GM12878 (cell line): ENCODE results near the gene FANCE. TPM values are rescaled to one million over a fixed set of nuclear protein-coding genes. Genes with fewer than 3 reads are reported as not detected.

Source experiments
- ATAC-seq: fragments of 200-7000 bp; cut with Tn5 transposase; 3 replicates; pipeline ENCODE4 v1.9.1; 2020; ENCODE audit warnings: mild to moderate bottlenecking, moderate library complexity
- BruUV-seq: library from RNA; stranded (reverse); fragments of 400-500 nt; replicated peaks from 2 replicates; lab custom pipeline; 2021; lab: Mats Ljungman, UMichigan
- CTCF ChIA-PET: fragments of 300-600 bp; sonication (Branson Sonifier 250); formaldehyde crosslinking; extraction: SDS; loops from one replicate; lab custom pipeline; 2021; ENCODE audit warnings: inconsistent platforms; lab: Yijun Ruan, JAX
- POLR2A ChIA-PET: fragments of 350-600 bp; formaldehyde crosslinking; extraction: SDS; loops from one replicate; lab custom pipeline; 2021; ENCODE audit warnings: inconsistent platforms; lab: Charles Lee
- RAD21 ChIA-PET: fragments of 300-600 bp; sonication (Branson Sonifier 250); formaldehyde crosslinking; loops from one replicate; lab custom pipeline; 2023; ENCODE audit warnings: antibody characterized with exemption; ENCODE audit not compliant: unreplicated experiment; lab: Charles Lee
- SMC1A ChIA-PET: fragments of 300-600 bp; sonication (Branson Sonifier 250); formaldehyde crosslinking; loops from one replicate; lab custom pipeline; 2023; ENCODE audit not compliant: unreplicated experiment, uncharacterized antibody; lab: Charles Lee
- DNase-seq: peaks from one replicate; pipeline ENCODE4 v3.0.0-alpha.2; 2011; ENCODE audit warnings: low read depth, low spot score
- FAIRE-seq: peaks from 3 replicates; lab custom pipeline; 2011; peaks lifted over from hg19 to GRCh38; lab: Jason Lieb, UNC
- H2AFZ ChIP-seq: 2 replicates; pipeline ENCODE4 v1.6.0; 2011; ENCODE audit warnings: low read depth, low read length, control low read depth; ENCODE audit not compliant: control insufficient read depth
- H3K27ac ChIP-seq: 2 replicates; pipeline ENCODE4 v1.5.1; 2011; ENCODE audit warnings: control low read depth; ENCODE audit not compliant: control insufficient read depth, insufficient read depth
- H3K27me3 ChIP-seq, 2 experiments: replicated peaks in 1 of 2; 2 replicates each; pipeline versions ENCODE4 v1.6.0 to v1.6.1; 2011; ENCODE audit warnings: low read length in 1 of 2; ENCODE audit not compliant: control insufficient read depth in 2 of 2, insufficient read depth in 2 of 2
- H3K36me3 ChIP-seq, 2 experiments: 2 replicates each; pipeline ENCODE4 v1.5.1; 2011; ENCODE audit warnings: low read length in 1 of 2; ENCODE audit not compliant: control insufficient read depth in 2 of 2, insufficient read depth in 2 of 2
- H3K4me1 ChIP-seq: 2 replicates; pipeline ENCODE4 v1.6.1; 2011; ENCODE audit warnings: mild to moderate bottlenecking, low read length, moderate library complexity, mixed read lengths; ENCODE audit not compliant: control insufficient read depth, insufficient read depth
- H3K4me2 ChIP-seq: 2 replicates; pipeline ENCODE4 v1.6.0; 2011; ENCODE audit warnings: control low read depth; ENCODE audit not compliant: control insufficient read depth, insufficient read depth
- H3K4me3 ChIP-seq: fragments of 200-600 bp; sonication (generic); 2 replicates; pipeline ENCODE4 v1.5.1; 2016
- H3K79me2 ChIP-seq: 2 replicates; pipeline ENCODE4 v1.6.0; 2011; ENCODE audit warnings: low read length; ENCODE audit not compliant: control insufficient read depth, insufficient read depth
- H3K9ac ChIP-seq: 2 replicates; pipeline ENCODE4 v1.8.0; 2011; ENCODE audit warnings: low read length, control low read depth, mixed read lengths; ENCODE audit not compliant: control insufficient read depth, insufficient read depth
- H3K9me3 ChIP-seq: replicated peaks from 3 replicates; pipeline ENCODE4 v1.5.1; 2011; ENCODE audit warnings: mild to moderate bottlenecking, low read length; ENCODE audit not compliant: control insufficient read depth, insufficient read depth
- H4K20me1 ChIP-seq: 2 replicates; pipeline ENCODE4 v1.6.0; 2011; ENCODE audit not compliant: control insufficient read depth, insufficient read depth
- IKZF2 ChIP-seq, 2 experiments: fragments of 450-650 bp; IDR thresholded peaks; 2 replicates each; pipeline ENCODE4 v1.6.1; 2017; ENCODE audit warnings: mild to moderate bottlenecking in 2 of 2, moderate library complexity in 2 of 2
- KAT2A ChIP-seq: conservative IDR thresholded peaks from 2 replicates; pipeline ENCODE4 v1.6.1; 2011; ENCODE audit warnings: low read depth, low read length; ENCODE audit not compliant: control insufficient read depth
- NFYB ChIP-seq: IDR thresholded peaks from 2 replicates; pipeline ENCODE4 v1.6.1; 2011; ENCODE audit warnings: low read depth, mild to moderate bottlenecking, low read length, improper control_type of control experiment, moderate library complexity; ENCODE audit not compliant: insufficient read depth
- PML ChIP-seq: IDR thresholded peaks from 2 replicates; pipeline ENCODE4 v1.6.1; 2012; ENCODE audit warnings: low read length, inconsistent platforms
- POLR2AphosphoS2 ChIP-seq: IDR thresholded peaks from 2 replicates; pipeline ENCODE4 v1.6.1; 2011; ENCODE audit warnings: low read depth, mild to moderate bottlenecking, low read length, improper control_type of control experiment, moderate library complexity
- RFX5 ChIP-seq: IDR thresholded peaks from 2 replicates; pipeline ENCODE4 v1.6.1; 2011; ENCODE audit warnings: low read depth, low read length, improper control_type of control experiment
- STAT1 ChIP-seq: fragments of 450-650 bp; conservative IDR thresholded peaks from 2 replicates; pipeline ENCODE4 v1.6.1; 2014; ENCODE audit warnings: antibody characterized with exemption, mild to moderate bottlenecking
- STAT3 ChIP-seq: IDR thresholded peaks from 2 replicates; pipeline ENCODE4 v1.6.1; 2011; ENCODE audit warnings: low read depth, low read length, improper control_type of control experiment
- ZNF384 ChIP-seq: IDR thresholded peaks from 2 replicates; pipeline ENCODE4 v1.6.1; 2012; ENCODE audit warnings: low read depth, mild to moderate bottlenecking, low read length, improper control_type of control experiment, borderline replicate concordance
- WGBS: methylation state at CpG from one replicate; pipeline ENCODE4 v1.1.6; 2016; ENCODE audit warnings: low lambda C conversion rate; ENCODE audit not compliant: insufficient replicate concordance, insufficient coverage; ENCODE audit errors: missing lambda C conversion rate; 5-methylcytosine and 5-hydroxymethylcytosine counted together
- in situ Hi-C: fragments of 300-500 bp; cut with MboI; formaldehyde crosslinking; loops from 9 replicates; pipeline ENCODE4 v1.14.3; 2018; ENCODE audit warnings: mixed read lengths
- intact Hi-C: fragments of 100-400 bp; cut with micrococcal nuclease; formaldehyde crosslinking; loops from one replicate; pipeline ENCODE4 v1.14.2; 2022; ENCODE audit not compliant: unreplicated experiment
- polyA plus RNA-seq, 11 experiments: library from polyadenylated mRNA; depleted of rRNA in 4 of 11; unstranded in 6 of 11; stranded (reverse) in 5 of 11; fragments of >200 nt; fragmentation: Nextera tagmentation in 4 of 11; fragmentation: Illumina TruSeq in 1 of 11; extraction: Ambion mirVana in 4 of 11; extraction: Trizol in 1 of 11; gene quantifications; 1 replicate in 1 of 11; 2 replicates in 10 of 11; pipeline versions ENCODE4 v1.2.1 to v1.2.3, GENCODE V29; 2011 to 2016; ENCODE audit warnings: inconsistent platforms in 2 of 11, missing spikeins in 2 of 11, low read depth in 1 of 11
- total RNA-seq, 4 experiments: library from RNA; depleted of rRNA in 3 of 4; stranded (reverse); fragments of >200 nt in 3 of 4; fragmentation: Illumina TruSeq in 1 of 4; extraction: Trizol in 1 of 4; gene quantifications; 2 replicates each; pipeline versions ENCODE4 v1.2.1 to v1.2.3, GENCODE V29; 2013 to 2021
- TF ChIP-seq, protein P1 (sequence below): fragments of 450-650 bp; formaldehyde crosslinking; IDR thresholded peaks from 2 replicates; pipeline ENCODE4 v1.4.0; 2020; ENCODE audit warnings: mild to moderate bottlenecking, moderate library complexity
- TF ChIP-seq, protein P2 (sequence below): IDR thresholded peaks from 2 replicates; pipeline ENCODE4 v1.6.1; 2012; ENCODE audit warnings: low read depth, low read length, improper control_type of control experiment

FANCE gene
- total and polyA plus RNA-seq, 10 of the 15 experiments (the other 5 are each of a cell fraction or from before 2014, with no cell fraction given) = 3.0 to 13.3 (median 8.1) TPM

DNA sequence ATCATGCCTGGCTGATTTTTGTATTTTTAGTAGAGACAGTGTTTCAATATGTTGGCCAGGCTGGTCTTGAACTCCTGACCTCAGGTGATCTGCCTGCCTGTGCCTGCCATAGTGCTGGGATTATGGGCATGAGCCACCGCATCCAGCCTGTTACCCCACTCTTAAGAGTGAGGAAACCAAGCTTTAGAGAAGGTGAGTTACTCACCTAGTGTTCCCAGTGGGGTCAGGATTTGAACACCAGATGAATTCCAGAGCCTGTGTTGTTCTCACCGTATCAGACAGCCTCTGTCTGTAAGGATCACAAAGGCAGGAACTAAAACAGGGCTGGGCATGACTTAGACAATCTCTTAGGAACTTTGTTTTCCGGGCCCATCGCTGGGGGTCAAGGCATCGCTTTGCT lies 9.4 kb upstream of the FANCE start (continued):
- no peak for TF ChIP-seq RFX5

DNA sequence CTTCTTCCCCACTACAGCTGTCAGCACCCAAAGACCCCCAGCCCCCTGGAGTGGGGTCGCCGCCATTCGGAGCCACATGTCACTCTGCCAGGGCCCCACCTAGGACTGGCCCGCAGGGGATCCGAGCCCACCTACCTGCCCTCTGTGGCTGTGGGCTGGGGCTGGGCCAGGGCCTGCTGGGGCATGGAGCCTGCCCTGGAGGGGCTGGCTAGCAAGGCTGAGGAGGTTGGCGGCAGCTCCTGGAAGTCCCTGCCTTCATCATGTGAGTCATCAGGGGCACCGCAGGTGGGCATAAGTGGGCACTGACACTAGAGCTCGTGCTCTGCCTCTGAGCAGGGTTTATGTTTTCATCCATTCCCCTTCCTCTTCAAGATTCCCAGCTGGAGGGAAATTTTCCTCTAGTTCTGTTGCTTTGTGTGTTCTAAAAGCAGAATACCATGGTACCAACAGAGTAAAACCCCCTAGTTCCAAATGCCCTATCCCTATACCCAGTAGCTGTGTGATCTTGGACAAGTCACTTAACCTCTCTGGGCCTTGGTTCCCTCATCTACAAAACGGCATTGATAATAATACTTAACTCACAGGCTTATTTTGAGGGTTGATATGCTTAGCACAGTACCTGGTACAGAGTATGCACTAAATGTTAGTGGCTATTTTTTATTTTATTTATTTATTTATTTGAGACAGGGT lies 8.7 kb upstream of the FANCE start:
- ChIA-PET CTCF (interaction anchor here (0.8 to 0.9 kb wide), 3 partner anchors 14 to 101 kb away, joined by 3 to 4 read pairs (median 4); partner anchors contain the start of genes PPARD and RPL10A), SMC1A (interaction anchor here (1.0 to 1.7 kb wide), 3 partner anchors 100 to 148 kb away, joined by 3 to 4 read pairs (median 3); no protein-coding TSS in a partner anchor), POLR2A (no interaction called here), RAD21 (interaction anchor here (1.6 kb wide), 1 partner anchor 99 kb away, joined by 4 read pairs; no protein-coding TSS in a partner anchor)
- BruUV-seq = no TSS peak
- intact Hi-C loops (no loop called here), in situ Hi-C loops (no loop called here)
- WGBS = 54% methylated on average over 9 of the region's 9 CpGs
- H3K36me3 ChIP-seq = no peaks in the 10 kb centered on the region
- H4K20me1 ChIP-seq = no peaks in the 10 kb centered on the region
- no peaks in the 10 kb centered on the region for H3K27me3 ChIP-seq
- H3K4me2 ChIP-seq = no peak overlapping the region
- no peak overlapping the region for H3K9ac ChIP-seq
- FAIRE-seq = no peak
- H3K4me1 ChIP-seq = no peaks in the 10 kb centered on the region
- H3K79me2 ChIP-seq = no peaks in the 10 kb centered on the region
- no peaks in the 10 kb centered on the region for H3K9me3 ChIP-seq
- no peak overlapping the region for H2AFZ ChIP-seq
- H3K27ac ChIP-seq = no peak overlapping the region
- no peak for ATAC-seq
- no peak for DNase-seq
- H3K4me3 ChIP-seq = no peak overlapping the region
- TF ChIP-seq IKZF2 (IDR thresholded peaks at IDR 0.05) (no peak), STAT1 (no peak), POLR2AphosphoS2 (no peak), PML (no peak), ZNF384 (no peak), KAT2A (no peak), STAT3 (no peak), NFYB (no peak)
- TF ChIP-seq, protein P1, sequence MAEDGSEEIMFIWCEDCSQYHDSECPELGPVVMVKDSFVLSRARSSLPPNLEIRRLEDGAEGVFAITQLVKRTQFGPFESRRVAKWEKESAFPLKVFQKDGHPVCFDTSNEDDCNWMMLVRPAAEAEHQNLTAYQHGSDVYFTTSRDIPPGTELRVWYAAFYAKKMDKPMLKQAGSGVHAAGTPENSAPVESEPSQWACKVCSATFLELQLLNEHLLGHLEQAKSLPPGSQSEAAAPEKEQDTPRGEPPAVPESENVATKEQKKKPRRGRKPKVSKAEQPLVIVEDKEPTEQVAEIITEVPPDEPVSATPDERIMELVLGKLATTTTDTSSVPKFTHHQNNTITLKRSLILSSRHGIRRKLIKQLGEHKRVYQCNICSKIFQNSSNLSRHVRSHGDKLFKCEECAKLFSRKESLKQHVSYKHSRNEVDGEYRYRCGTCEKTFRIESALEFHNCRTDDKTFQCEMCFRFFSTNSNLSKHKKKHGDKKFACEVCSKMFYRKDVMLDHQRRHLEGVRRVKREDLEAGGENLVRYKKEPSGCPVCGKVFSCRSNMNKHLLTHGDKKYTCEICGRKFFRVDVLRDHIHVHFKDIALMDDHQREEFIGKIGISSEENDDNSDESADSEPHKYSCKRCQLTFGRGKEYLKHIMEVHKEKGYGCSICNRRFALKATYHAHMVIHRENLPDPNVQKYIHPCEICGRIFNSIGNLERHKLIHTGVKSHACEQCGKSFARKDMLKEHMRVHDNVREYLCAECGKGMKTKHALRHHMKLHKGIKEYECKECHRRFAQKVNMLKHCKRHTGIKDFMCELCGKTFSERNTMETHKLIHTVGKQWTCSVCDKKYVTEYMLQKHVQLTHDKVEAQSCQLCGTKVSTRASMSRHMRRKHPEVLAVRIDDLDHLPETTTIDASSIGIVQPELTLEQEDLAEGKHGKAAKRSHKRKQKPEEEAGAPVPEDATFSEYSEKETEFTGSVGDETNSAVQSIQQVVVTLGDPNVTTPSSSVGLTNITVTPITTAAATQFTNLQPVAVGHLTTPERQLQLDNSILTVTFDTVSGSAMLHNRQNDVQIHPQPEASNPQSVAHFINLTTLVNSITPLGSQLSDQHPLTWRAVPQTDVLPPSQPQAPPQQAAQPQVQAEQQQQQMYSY (CRISPR knock-in tag) = no peak
- TF ChIP-seq, protein P2, sequence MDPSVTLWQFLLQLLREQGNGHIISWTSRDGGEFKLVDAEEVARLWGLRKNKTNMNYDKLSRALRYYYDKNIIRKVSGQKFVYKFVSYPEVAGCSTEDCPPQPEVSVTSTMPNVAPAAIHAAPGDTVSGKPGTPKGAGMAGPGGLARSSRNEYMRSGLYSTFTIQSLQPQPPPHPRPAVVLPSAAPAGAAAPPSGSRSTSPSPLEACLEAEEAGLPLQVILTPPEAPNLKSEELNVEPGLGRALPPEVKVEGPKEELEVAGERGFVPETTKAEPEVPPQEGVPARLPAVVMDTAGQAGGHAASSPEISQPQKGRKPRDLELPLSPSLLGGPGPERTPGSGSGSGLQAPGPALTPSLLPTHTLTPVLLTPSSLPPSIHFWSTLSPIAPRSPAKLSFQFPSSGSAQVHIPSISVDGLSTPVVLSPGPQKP = no peak
